Measurements from ENCODE around the gene SLC25A28.
"Not testable (repeated sequence)": the region's sequence is repeated elsewhere in the genome, so short reads cannot be mapped to it uniquely, and the experiment has no call there.

Gene SLC25A28

GRCh38 chr10:99598011-99598410, 22.2 kb downstream of the SLC25A28 start:
- Histone ChIP-seq H3K27me3 (ENCODE audit: insufficient read depth, insufficient read length) (no peaks in the 10 kb centered on the region), H3K9ac (ENCODE audit: insufficient read length, low read depth) (no peak overlapping the region), H3K36me3 (ENCODE audit: insufficient read depth, insufficient read length, low read length) (no peaks in the 10 kb centered on the region), H3K4me1 (ENCODE audit: insufficient read depth, insufficient read length) (peaks cover 2% of the 10 kb centered on the region), H3K9me3 (ENCODE audit: insufficient read depth, low read length) (no peaks in the 10 kb centered on the region), H3K4me3 (ENCODE audit: insufficient read length, low read depth) (no peak overlapping the region)
- no peak for TF ChIP-seq YY1 (IDR thresholded peaks at IDR 0.05; ENCODE audit: insufficient read depth, insufficient read length)
- TF ChIP-seq SUZ12 (IDR thresholded peaks at IDR 0.05; ENCODE audit: extremely low read depth, insufficient read depth, insufficient read length): no peak
- no peak for DNase-seq (ENCODE audit: low read depth, low spot score)

- not testable (repeated sequence) for H3K4me1 ChIP-seq (ENCODE audit: insufficient read depth, insufficient read length); H3K27me3 ChIP-seq (ENCODE audit: insufficient read depth, insufficient read length); H3K36me3 ChIP-seq (ENCODE audit: insufficient read depth, insufficient read length, low read length); H3K4me3 ChIP-seq (ENCODE audit: insufficient read length, low read depth); DNase-seq (ENCODE audit: low read depth, low spot score); H3K9ac ChIP-seq (ENCODE audit: insufficient read length, low read depth); H3K9me3 ChIP-seq (ENCODE audit: insufficient read depth, low read length)
Measured at GRCh38 chr10:99596708-99597107, 23.5 kb downstream of the SLC25A28 start.

GRCh38 chr10:99595770-99596465, 24.3 kb downstream of the SLC25A28 start:
- Histone ChIP-seq H3K4me1 (ENCODE audit: insufficient read depth, insufficient read length) (no peaks in the 10 kb centered on the region), H3K4me3 (ENCODE audit: insufficient read length, low read depth) (no peak overlapping the region), H3K27me3 (ENCODE audit: insufficient read depth, insufficient read length) (no peaks in the 10 kb centered on the region), H3K9ac (ENCODE audit: insufficient read length, low read depth) (no peak overlapping the region), H3K9me3 (ENCODE audit: insufficient read depth, low read length) (no peaks in the 10 kb centered on the region), H3K36me3 (ENCODE audit: insufficient read depth, insufficient read length, low read length) (no peaks in the 10 kb centered on the region)
- TF ChIP-seq SUZ12 (IDR thresholded peaks at IDR 0.05; ENCODE audit: extremely low read depth, insufficient read depth, insufficient read length) (no peak), YY1 (IDR thresholded peaks at IDR 0.05; ENCODE audit: insufficient read depth, insufficient read length) (no peak), ZNF274 (IDR thresholded peaks at IDR 0.05; ENCODE audit: low read depth, low read length) (no peak)
- DNase-seq (ENCODE audit: low read depth, low spot score): no peak

DNA sequence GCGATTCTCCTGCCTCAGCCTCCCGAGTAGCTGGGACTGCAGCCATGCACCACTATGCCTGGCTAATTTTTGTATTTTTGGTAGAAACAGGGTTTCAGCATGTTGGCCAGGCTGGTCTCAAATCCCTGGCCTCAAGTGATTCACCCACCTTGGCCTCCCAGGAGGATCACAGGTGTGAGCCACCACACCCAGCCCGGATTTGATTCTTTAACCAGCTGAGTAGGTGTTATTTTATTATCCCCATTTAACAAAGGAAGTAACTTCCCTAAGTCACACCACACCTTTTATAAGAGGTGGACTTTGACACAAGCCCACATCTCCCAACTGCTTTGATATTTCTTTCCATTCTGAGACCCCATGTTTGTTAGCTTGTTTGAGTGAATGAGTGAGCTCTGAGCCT, 25.0 kb downstream of the SLC25A28 start:
- no peak for DNase-seq (ENCODE audit: low read depth, low spot score)
- Histone ChIP-seq H3K9me3 (ENCODE audit: insufficient read depth, low read length) (no peaks in the 10 kb centered on the region), H3K27me3 (ENCODE audit: insufficient read depth, insufficient read length) (no peaks in the 10 kb centered on the region), H3K9ac (ENCODE audit: insufficient read length, low read depth) (no peak overlapping the region), H3K4me1 (ENCODE audit: insufficient read depth, insufficient read length) (no peaks in the 10 kb centered on the region), H3K36me3 (ENCODE audit: insufficient read depth, insufficient read length, low read length) (no peaks in the 10 kb centered on the region), H3K4me3 (ENCODE audit: insufficient read length, low read depth) (no peak overlapping the region)
- TF ChIP-seq ZNF274 (IDR thresholded peaks at IDR 0.05; ENCODE audit: low read depth, low read length): no peak
- TF ChIP-seq YY1 (IDR thresholded peaks at IDR 0.05; ENCODE audit: insufficient read depth, insufficient read length): no peak
- TF ChIP-seq SUZ12 (IDR thresholded peaks at IDR 0.05; ENCODE audit: extremely low read depth, insufficient read depth, insufficient read length): no peak

- DNase-seq (ENCODE audit: low read depth, low spot score): no peak
- no peaks in the 10 kb centered on the region for H3K4me1 ChIP-seq (ENCODE audit: insufficient read depth, insufficient read length)
- H3K9me3 ChIP-seq (ENCODE audit: insufficient read depth, low read length): no peaks in the 10 kb centered on the region
- TF ChIP-seq YY1 (IDR thresholded peaks at IDR 0.05; ENCODE audit: insufficient read depth, insufficient read length) (no peak), ZNF274 (IDR thresholded peaks at IDR 0.05; ENCODE audit: low read depth, low read length) (no peak), SUZ12 (IDR thresholded peaks at IDR 0.05; ENCODE audit: extremely low read depth, insufficient read depth, insufficient read length) (no peak)
- no peak overlapping the region for H3K9ac ChIP-seq (ENCODE audit: insufficient read length, low read depth)
- H3K27me3 ChIP-seq (ENCODE audit: insufficient read depth, insufficient read length): no peaks in the 10 kb centered on the region
- no peak overlapping the region for H3K4me3 ChIP-seq (ENCODE audit: insufficient read length, low read depth)
- no peaks in the 10 kb centered on the region for H3K36me3 ChIP-seq (ENCODE audit: insufficient read depth, insufficient read length, low read length)
Measured at GRCh38 chr10:99593312-99593711, 26.9 kb downstream of the SLC25A28 start.

DNA sequence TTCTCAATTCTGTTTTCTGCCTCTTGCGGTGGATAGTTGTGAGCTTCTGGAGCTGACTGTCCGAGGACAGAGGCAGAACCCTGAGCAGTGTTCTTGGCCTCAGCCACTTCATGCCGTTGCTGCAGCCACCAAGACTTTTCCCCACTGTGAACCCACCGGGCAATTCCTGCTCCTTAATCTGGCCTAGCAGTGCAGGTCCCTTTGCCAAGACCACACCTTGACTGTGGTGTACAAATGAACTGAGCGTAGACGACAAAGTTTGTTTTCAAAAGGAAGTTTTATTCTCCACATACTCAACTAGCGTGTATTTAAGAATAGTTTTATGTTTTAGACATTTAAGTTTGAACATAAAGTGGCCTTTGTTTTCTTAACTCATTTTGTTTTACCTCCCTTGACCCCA, 29.4 kb downstream of the SLC25A28 start:
- H3K9ac ChIP-seq (ENCODE audit: insufficient read length, low read depth): no peak overlapping the region
- TF ChIP-seq SUZ12 (IDR thresholded peaks at IDR 0.05; ENCODE audit: extremely low read depth, insufficient read depth, insufficient read length) (no peak), ZNF274 (IDR thresholded peaks at IDR 0.05; ENCODE audit: low read depth, low read length) (no peak), YY1 (IDR thresholded peaks at IDR 0.05; ENCODE audit: insufficient read depth, insufficient read length) (no peak)

DNA sequence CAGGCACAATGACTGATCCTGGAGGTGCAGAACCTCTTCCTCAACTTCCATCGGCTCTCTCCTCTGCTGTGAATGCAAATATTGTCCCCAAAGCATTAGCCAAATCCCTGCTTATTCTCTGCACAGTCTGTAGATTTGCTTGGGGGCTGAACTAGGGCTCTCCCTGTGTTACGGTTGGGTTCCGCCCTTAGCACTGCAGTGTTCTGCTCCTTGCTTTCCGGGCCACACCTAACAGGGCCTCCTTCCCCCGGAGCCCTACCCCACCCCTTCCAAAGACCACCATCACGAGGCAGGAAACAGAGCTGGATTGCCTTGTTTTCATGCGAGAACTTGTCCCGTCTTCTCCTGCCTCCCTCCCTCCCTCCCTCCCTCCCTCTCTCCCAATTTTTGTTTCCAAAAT, 36.6 kb downstream of the SLC25A28 start:
- no peak for DNase-seq (ENCODE audit: low read depth, low spot score)
- no peaks in the 10 kb centered on the region for H3K4me1 ChIP-seq (ENCODE audit: insufficient read depth, insufficient read length)
- no peaks in the 10 kb centered on the region for H3K9me3 ChIP-seq (ENCODE audit: insufficient read depth, low read length)
- no peak overlapping the region for H3K9ac ChIP-seq (ENCODE audit: insufficient read length, low read depth)
- no peak overlapping the region for H3K4me3 ChIP-seq (ENCODE audit: insufficient read length, low read depth)
- no peaks in the 10 kb centered on the region for H3K27me3 ChIP-seq (ENCODE audit: insufficient read depth, insufficient read length)
- no peak for TF ChIP-seq YY1 (IDR thresholded peaks at IDR 0.05; ENCODE audit: insufficient read depth, insufficient read length)
- TF ChIP-seq ZNF274 (IDR thresholded peaks at IDR 0.05; ENCODE audit: low read depth, low read length): no peak
- TF ChIP-seq SUZ12 (IDR thresholded peaks at IDR 0.05; ENCODE audit: extremely low read depth, insufficient read depth, insufficient read length): no peak
- no peaks in the 10 kb centered on the region for H3K36me3 ChIP-seq (ENCODE audit: insufficient read depth, insufficient read length, low read length)

More for the DNA sequence above, 29.4 kb downstream of the SLC25A28 start:
- no peak overlapping the region for H3K4me3 ChIP-seq (ENCODE audit: insufficient read length, low read depth)
- H3K27me3 ChIP-seq (ENCODE audit: insufficient read depth, insufficient read length): no peaks in the 10 kb centered on the region
- H3K4me1 ChIP-seq (ENCODE audit: insufficient read depth, insufficient read length): no peaks in the 10 kb centered on the region
- H3K9me3 ChIP-seq (ENCODE audit: insufficient read depth, low read length): no peaks in the 10 kb centered on the region
- no peak for DNase-seq (ENCODE audit: low read depth, low spot score)
- no peaks in the 10 kb centered on the region for H3K36me3 ChIP-seq (ENCODE audit: insufficient read depth, insufficient read length, low read length)

Measured in NT2/D1 (cell line).